HG03097 (cell line): ENCODE results near the gene TP53BP2.
"Not testable (repeated sequence)": the region's sequence is repeated elsewhere in the genome, so short reads cannot be mapped to it uniquely, and the experiment has no call there.

Source experiments
- ATAC-seq: cut with Tn5 transposase; IDR thresholded peaks from one replicate; pipeline ENCODE4 v1.9.1; 2021; ENCODE audit not compliant: unreplicated experiment, low FRiP score

TP53BP2 gene

GRCh38 chr1:223853748-223854147 lies 8.0 kb upstream of the TP53BP2 start:
- ATAC-seq: peak; percentile 49

- no peak for ATAC-seq
These were observed 7.5 kb upstream of the TP53BP2 start for GRCh38 chr1:223853275-223853674.

GRCh38 chr1:223852337-223852736 lies 6.6 kb upstream of the TP53BP2 start:
- ATAC-seq: no peak

GRCh38 chr1:223849352-223850254 lies 3.9 kb upstream of the TP53BP2 start:
- no peak for ATAC-seq

- ATAC-seq: no peak
These were observed 2.8 kb upstream of the TP53BP2 start for GRCh38 chr1:223848536-223848935.

- ATAC-seq: no peak
These were observed 2.1 kb upstream of the TP53BP2 start for GRCh38 chr1:223847781-223848345.

GRCh38 chr1:223845037-223845809 lies 524 bp downstream of the TP53BP2 start:
- peak; percentile 19 for ATAC-seq

- ATAC-seq: no peak
These were observed 1.0 kb downstream of the TP53BP2 start for GRCh38 chr1:223844787-223845036.

GRCh38 chr1:223843934-223844786 lies 1.6 kb downstream of the TP53BP2 start:
- ATAC-seq: no peak

- no peak for ATAC-seq
These were observed 3.0 kb downstream of the TP53BP2 start for GRCh38 chr1:223842784-223843183.

GRCh38 chr1:223841977-223842623 lies 3.6 kb downstream of the TP53BP2 start:
- ATAC-seq: not testable (repeated sequence)

GRCh38 chr1:223840254-223840653 lies 5.5 kb downstream of the TP53BP2 start:
- ATAC-seq: no peak

- no peak for ATAC-seq
These were observed 7.5 kb downstream of the TP53BP2 start for GRCh38 chr1:223838125-223838854.

- ATAC-seq: no peak
These were observed 8.1 kb downstream of the TP53BP2 start for GRCh38 chr1:223837687-223838086.

- ATAC-seq: no peak
These were observed 8.5 kb downstream of the TP53BP2 start for GRCh38 chr1:223837206-223837605.

GRCh38 chr1:223836586-223836985 lies 9.2 kb downstream of the TP53BP2 start:
- ATAC-seq: no peak

GRCh38 chr1:223835754-223836153 lies 10.0 kb downstream of the TP53BP2 start:
- ATAC-seq: no peak

GRCh38 chr1:223834660-223835263 lies 11.0 kb downstream of the TP53BP2 start:
- no peak for ATAC-seq

- no peak for ATAC-seq
These were observed 11.8 kb downstream of the TP53BP2 start for GRCh38 chr1:223833948-223834347.
